HG03060 (cell line): ENCODE data around the gene BRPF3.
A peak's percentile ranks its signal among the peaks of the same experiment; 100 is the strongest.

Experiments
- ATAC-seq: cut with Tn5 transposase; IDR thresholded peaks from one replicate; pipeline ENCODE4 v1.9.1; 2021; ENCODE audit warnings: low read depth, moderate number of reproducible peaks; ENCODE audit not compliant: unreplicated experiment

The BRPF3 gene

GRCh38 chr6:36196113-36196879 lies at the start of gene BRPF3:
BRPF3 (plus strand) TSS chr6:36196744; CDS start chr6:36200323, 3,579 bp downstream.
- no peak for ATAC-seq

GRCh38 chr6:36147294-36147693 lies 49.2 kb upstream of the BRPF3 start:
- ATAC-seq = no peak

DNA sequence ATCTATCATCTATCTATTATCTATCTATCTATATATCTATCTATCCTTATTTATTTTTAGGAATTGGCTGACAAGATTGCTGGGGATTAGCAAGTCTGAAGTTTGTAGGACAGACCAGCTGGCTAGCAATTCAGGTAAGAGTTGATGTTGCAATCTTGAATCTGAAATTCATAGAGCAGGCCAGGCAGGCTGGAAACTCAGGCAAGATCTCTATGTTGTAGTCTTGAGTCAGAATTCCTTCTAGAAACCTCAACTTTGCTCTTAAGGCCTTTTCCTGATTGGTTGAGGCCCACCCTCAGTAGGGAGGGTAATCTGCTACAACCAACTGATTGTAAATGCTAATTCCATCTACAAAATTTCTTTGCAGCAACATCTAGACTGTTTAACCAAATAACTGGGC lies 47.1 kb upstream of the BRPF3 start:
- ATAC-seq = no peak

DNA sequence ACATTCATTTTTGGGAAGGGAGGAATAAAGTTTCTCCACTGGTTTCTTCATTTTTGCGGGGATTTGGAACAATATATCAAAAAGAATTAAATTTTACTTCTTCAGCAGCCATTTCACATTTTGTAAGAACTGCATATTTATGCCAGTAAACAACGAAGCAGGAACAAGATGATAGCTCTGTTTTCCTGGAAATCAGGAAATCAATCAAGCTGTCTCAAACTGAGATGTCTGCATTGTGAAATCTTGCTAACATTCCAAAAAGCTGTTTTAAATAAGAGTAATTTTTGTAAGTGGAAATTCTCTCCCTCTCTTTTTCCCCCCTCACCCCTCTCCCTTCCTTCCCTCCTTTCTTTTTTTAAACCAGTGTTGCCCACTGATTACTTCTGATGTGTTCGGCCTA lies 46.3 kb upstream of the BRPF3 start:
- ATAC-seq = no peak

- no peak for ATAC-seq
These were observed 42.3 kb upstream of the BRPF3 start for GRCh38 chr6:36154286-36154685.

- no peak for ATAC-seq
These were observed 40.9 kb upstream of the BRPF3 start for GRCh38 chr6:36155662-36156061.

DNA sequence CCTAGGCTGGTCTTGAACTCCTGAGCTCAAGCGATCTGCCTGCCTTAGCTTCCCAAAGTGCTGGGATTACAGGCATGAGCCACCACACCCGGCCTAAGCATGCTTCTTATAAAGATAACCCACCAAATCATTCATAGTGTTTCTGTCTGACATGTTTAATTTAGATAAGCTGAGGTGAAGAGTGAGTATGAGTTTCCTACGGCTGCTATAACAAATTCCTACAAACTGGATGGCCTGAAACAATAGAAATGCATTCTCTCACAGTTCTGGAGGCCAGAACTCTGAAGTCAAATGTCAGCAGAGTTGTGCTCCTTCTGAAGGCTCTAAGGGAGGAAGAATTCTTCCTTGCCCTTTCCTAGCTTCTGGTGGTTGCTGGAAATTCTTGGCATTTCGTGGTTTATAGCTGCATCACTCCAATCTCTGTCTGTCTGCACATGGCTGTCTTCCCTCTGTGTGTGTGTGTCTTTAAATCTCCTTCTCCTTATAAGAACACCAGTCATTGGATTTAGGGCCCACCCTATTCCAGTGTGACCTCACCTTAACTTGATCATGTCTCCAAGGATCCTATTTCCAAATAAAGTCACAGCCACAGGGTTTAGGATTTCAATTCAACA lies 36.3 kb upstream of the BRPF3 start:
- ATAC-seq = no peak

DNA sequence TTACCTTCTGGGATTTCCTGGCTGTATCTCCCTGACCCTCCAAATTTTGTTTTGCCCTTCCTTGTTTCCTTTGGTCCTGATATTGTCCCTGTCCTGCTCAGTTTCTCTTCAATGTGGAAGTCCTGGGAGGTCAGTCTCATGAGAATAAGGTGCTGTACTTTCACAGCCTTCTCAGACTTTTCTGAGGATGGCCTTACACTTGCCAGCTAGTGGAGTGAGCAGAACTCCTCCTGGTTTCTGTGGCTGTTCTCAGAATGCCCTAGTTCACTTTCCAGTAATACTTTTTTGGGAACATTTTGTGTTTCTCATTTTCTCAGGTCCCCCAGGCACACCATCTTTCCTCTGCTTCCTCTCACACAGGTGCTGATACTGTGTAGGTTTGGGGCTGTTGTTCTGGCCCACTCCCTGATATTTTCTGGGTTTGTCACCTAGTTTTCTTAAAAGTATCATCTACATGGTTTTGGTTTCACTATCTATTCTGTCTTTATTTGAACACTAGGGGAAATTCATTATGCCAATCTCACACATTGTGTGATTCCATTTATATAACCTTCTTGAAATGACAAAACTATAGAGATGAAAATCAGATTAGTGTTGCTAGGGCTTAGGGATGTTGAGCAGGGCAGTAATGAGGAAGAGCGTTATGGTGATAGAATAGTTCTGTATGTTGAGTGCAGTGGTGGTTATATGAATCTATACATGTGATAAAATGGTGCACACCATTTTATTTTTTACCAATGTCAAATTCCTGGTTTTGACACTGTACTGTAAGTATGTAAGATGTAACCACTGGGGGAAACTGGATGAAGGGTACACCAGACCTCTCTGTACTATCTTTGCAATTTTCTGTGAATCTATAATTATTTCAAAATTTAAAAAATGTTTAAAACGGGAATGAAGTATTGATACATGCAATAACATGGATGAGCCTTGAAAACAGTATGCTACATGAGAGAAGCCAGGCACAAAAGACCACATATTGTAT lies 27.2 kb upstream of the BRPF3 start:
- ATAC-seq = no peak

- ATAC-seq = no peak
These were observed 25.8 kb upstream of the BRPF3 start for GRCh38 chr6:36170704-36171103.

GRCh38 chr6:36171573-36171972 lies 25.0 kb upstream of the BRPF3 start:
- no peak for ATAC-seq

- ATAC-seq = no peak
These were observed 19.4 kb upstream of the BRPF3 start for GRCh38 chr6:36177166-36177565.

GRCh38 chr6:36178544-36178943 lies 18.0 kb upstream of the BRPF3 start:
- ATAC-seq = no peak

GRCh38 chr6:36180126-36180525 lies 16.4 kb upstream of the BRPF3 start:
- no peak for ATAC-seq

DNA sequence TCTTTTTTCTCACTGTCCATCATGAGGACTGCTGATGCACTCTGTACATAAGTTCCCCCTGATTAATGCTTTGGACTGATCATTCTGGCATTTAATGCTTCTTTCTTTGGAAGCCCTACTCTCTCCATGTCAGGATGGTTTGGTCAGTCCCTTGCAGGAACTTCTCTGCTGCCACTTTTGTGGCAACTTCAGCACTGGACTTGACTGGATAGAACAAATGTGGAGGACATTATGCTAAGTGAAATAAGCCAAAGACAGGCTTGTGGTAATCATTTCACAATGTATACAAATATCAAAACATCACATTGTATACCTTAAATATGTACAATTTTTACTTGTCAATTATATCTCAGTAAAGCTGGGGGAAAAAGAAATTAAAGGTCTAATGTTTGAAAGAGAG lies 12.2 kb upstream of the BRPF3 start:
- no peak for ATAC-seq

DNA sequence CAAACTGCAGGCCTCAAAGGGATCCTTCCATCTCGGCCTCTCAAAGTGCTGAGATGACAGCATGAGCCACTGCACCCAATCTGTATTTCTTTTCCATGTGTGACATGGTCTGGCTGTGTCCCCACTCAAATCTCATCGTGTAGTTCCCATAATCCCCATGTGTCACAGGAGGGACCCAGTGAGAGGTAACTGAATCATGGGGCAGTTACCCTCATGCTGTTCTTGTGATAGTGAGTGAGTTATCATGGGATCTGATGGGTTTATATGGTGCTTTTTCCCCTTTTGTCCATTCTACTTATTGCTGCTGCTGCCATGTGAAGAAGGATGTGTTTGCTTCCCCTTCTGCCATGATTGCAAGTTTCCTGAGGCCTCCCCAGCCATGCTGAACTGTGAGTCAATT lies 10.3 kb upstream of the BRPF3 start:
- ATAC-seq = no peak

DNA sequence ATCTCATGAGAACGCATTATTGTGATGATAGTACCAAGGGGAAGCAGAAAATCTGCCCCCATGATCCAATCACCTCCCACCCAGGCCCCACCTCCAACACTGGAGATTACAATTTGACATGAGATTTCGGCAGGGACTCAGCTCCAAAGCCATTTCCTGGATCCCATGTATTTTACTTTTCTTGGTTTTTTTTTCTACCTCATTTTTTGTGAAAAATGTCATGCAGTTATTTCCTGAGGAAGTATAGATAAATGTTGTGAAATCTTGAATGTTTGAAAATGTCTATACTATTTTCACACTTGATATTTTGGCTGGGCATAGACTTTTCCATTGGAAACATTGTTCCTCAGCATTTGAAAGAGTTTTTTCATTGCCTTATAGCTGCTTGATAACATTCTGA lies 9.1 kb upstream of the BRPF3 start:
- ATAC-seq = no peak

- no peak for ATAC-seq
These were observed 952 bp upstream of the BRPF3 start for GRCh38 chr6:36195471-36196112.

- ATAC-seq = peak; percentile 86
These were observed 470 bp downstream of the BRPF3 start for GRCh38 chr6:36196880-36197548.

DNA sequence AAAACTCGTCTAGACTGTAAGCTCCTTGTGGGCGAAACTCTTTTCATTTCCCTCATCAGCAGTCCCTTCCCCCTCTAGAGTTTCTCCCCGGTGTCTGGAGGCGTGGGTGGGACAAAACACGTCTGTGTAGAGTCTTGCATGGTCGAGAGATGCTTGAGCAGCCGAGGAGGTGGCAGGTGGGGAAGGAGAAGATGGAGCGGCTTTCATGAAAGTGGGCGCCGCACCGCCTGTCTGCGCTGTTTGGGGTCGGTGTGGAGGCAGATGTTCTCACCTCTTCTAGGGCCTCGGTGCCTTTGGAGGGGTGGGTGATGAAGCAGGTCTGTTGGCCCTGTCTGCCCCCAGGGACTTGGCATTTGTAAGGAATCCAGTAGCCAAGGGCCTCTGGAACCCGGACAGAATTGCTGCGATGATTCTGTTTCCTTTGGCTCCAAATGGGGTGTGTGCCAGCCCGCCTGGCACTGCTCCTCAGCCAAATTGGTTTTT lies 1.2 kb downstream of the BRPF3 start:
- ATAC-seq = no peak

GRCh38 chr6:36198986-36199385 lies 2.4 kb downstream of the BRPF3 start:
- ATAC-seq = no peak
